22Rv1 (cell line): Measurements from ENCODE around the gene MAP3K14.

ENCODE experiments used
- H3K27ac ChIP-seq: fragments of 450-650 bp; 2 replicates; pipeline ENCODE4 v1.5.1; 2017
- ZFX ChIP-seq: fragments of 450-650 bp; IDR thresholded peaks from 2 replicates; pipeline ENCODE4 v1.6.1; 2017; ENCODE audit warnings: antibody characterized with exemption, borderline replicate concordance
- TF ChIP-seq, protein P1 (sequence below): fragments of 450-650 bp; IDR thresholded peaks from 2 replicates; pipeline ENCODE4 v1.5.1; 2017; ENCODE audit warnings: mild to moderate bottlenecking

Gene MAP3K14

GRCh38 chr17:45313996-45314740 is 2.7 kb downstream of the MAP3K14 start:
- no peak for TF ChIP-seq ZFX
- TF ChIP-seq, protein P1, sequence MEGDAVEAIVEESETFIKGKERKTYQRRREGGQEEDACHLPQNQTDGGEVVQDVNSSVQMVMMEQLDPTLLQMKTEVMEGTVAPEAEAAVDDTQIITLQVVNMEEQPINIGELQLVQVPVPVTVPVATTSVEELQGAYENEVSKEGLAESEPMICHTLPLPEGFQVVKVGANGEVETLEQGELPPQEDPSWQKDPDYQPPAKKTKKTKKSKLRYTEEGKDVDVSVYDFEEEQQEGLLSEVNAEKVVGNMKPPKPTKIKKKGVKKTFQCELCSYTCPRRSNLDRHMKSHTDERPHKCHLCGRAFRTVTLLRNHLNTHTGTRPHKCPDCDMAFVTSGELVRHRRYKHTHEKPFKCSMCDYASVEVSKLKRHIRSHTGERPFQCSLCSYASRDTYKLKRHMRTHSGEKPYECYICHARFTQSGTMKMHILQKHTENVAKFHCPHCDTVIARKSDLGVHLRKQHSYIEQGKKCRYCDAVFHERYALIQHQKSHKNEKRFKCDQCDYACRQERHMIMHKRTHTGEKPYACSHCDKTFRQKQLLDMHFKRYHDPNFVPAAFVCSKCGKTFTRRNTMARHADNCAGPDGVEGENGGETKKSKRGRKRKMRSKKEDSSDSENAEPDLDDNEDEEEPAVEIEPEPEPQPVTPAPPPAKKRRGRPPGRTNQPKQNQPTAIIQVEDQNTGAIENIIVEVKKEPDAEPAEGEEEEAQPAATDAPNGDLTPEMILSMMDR = no peak
- no peak overlapping the region for H3K27ac ChIP-seq

GRCh38 chr17:45313421-45313771 is 3.4 kb downstream of the MAP3K14 start:
- TF ChIP-seq ZFX = no peak
- TF ChIP-seq, protein P1 = no peak

DNA sequence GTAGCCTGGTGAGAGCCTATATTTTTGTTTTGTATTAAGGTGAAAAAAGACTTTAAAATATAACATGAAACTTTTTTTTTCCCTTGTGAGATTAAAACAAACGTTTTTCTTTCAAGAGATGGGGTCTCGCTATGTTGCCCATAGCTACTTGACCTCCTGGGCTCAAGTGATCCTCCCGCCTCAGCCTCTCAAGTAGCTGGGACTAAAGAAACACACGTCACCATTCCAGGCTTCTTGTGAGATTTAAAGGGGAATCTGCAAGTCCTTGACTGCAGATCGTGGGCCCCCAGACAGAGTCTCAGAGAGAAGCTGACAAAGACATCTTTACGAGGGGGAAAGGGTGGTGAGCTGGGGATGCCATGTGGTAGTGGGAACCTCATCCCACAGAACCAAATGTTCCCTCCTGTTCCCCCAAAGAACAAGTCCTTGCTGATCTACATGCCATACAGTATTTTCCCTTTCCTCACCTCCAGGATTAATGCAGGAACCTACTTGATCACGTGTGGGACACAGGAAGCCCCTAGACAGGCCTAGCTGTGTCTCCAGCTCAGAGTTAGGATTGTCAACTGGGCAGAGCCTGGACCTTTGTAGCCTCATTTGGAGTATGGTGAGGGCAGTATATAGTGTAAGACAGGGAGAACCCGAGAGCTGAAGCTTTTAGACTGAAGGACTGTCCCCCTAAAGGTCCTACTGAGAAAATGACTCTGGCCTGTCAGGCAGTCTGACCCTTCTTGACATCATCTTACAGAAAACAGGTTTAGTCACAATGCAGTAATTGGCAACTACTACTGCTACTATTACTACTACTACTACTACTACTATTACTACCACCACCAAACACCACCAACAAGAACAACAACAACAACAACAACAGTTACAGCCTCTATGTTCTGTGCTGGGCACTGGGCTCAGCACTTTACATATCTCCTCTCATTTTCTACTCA is 4.1 kb downstream of the MAP3K14 start:
- no peak for TF ChIP-seq ZFX
- TF ChIP-seq, protein P1 = no peak
- H3K27ac ChIP-seq = no peak overlapping the region

More at GRCh38 chr17:45313421-45313771, 3.4 kb downstream of the MAP3K14 start:
- no peak overlapping the region for H3K27ac ChIP-seq

DNA sequence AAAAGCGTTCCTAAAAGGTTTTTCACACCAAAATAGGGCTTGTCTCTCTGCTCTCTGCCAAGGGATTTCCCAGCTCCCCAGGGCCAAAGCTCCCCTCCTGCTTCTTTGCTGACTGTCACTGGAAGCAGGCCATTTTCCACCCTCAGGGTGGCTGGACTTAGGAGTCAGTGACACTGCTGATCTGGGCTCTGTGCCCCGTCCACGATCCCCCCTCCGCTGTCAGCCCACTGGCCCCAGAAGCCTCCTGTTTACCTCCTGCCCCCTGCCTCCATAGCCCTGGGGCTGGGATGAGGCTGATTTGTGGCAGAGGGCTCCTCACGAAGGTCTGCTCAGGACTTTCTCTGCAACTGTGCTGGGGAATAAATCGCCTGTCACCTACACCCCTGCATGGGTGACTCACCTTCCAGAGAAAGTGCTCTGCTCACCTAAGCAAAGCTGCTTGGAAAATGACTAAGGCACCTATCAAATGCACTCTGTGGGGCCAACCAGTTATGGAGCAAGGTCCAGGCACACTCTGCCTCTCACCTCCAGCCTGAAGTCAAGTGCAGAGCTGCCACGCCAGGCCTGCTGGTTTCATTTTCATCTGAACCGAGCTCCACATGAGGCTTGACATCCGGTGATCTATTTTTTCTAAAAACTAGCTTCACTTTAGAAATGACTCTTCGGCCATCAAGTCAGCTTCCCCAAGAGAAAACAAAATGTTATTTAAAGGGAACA is 4.9 kb downstream of the MAP3K14 start:
- H3K27ac ChIP-seq = peak overlapping the region; percentile 50; the same call in 1 of the 2 replicates
- no peak for TF ChIP-seq ZFX
- TF ChIP-seq, protein P1 = no peak

DNA sequence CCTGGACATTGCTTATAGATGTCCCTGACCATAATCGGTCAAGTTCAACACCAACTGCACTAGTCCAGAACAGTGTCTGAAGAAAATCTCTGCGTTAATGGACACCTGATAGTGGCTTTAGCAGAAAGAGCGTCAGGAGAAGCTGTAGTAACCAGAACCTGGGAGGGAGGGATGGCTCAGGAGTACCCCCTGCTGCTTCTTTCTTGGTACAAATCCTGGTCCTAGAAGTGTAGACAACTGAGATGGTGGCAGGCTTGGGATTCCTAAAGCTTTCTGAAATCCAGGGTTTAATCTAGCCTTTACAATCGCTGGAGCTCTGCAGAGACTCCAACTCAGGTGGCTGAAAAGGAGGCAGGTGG is 5.4 kb downstream of the MAP3K14 start:
- peak overlapping the region; percentile 50 for H3K27ac ChIP-seq

GRCh38 chr17:45310380-45311324 is 6.2 kb downstream of the MAP3K14 start:
- H3K27ac ChIP-seq = peak overlapping the region; percentile 50
- no peak for TF ChIP-seq ZFX
- TF ChIP-seq, protein P1 = no peak

More for the DNA sequence above, 5.4 kb downstream of the MAP3K14 start:
- TF ChIP-seq, protein P1 = no peak
- TF ChIP-seq ZFX = no peak
